ENCODE data around the gene HOXC11. TPM values are rescaled to one million over a fixed set of nuclear protein-coding genes. Genes with fewer than 3 reads are reported as not detected.
A peak's percentile ranks its signal among the peaks of the same experiment; 100 is the strongest.

HOXC11 gene
- total RNA-seq, 4 donors from 2014 or later = not detected

DNA sequence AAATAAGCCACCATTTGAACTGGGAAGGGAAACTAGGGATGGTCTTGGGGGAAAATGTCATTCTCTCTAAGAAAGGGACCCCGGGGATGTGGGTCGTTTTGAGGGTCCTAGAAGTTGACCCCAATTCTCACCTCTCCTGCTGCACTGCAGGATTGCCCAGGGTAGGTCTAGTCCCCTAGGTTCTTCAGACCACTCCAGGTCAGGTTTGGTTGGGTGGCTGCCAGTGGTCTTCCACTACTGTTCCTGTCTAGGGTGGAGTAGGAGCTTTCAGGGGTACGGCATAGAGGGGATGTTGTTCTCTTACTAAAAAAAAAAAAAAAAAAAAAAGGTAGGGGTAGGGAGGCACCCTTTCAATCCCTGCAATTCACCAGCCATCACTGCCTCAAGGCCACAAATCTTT is 43.1 kb downstream of the HOXC11 start:
- no peak for DNase-seq
- no peaks in the 10 kb centered on the region for H3K36me3 ChIP-seq
- H3K4me3 ChIP-seq = no peak overlapping the region
- no peaks in the 10 kb centered on the region for H3K9me3 ChIP-seq
- H3K27ac ChIP-seq = peak overlapping the region in 1 of 4 donors; percentile 63
- H3K27me3 ChIP-seq = peaks cover 100% of the 10 kb centered on the region
- no peak for TF ChIP-seq POLR2AphosphoS5 (IDR thresholded peaks at IDR 0.05)
- no peak for TF ChIP-seq POLR2A (IDR thresholded peaks at IDR 0.05)
- TF ChIP-seq EP300 (IDR thresholded peaks at IDR 0.05; ENCODE audit: low read depth) = no peak
- TF ChIP-seq, protein P1, sequence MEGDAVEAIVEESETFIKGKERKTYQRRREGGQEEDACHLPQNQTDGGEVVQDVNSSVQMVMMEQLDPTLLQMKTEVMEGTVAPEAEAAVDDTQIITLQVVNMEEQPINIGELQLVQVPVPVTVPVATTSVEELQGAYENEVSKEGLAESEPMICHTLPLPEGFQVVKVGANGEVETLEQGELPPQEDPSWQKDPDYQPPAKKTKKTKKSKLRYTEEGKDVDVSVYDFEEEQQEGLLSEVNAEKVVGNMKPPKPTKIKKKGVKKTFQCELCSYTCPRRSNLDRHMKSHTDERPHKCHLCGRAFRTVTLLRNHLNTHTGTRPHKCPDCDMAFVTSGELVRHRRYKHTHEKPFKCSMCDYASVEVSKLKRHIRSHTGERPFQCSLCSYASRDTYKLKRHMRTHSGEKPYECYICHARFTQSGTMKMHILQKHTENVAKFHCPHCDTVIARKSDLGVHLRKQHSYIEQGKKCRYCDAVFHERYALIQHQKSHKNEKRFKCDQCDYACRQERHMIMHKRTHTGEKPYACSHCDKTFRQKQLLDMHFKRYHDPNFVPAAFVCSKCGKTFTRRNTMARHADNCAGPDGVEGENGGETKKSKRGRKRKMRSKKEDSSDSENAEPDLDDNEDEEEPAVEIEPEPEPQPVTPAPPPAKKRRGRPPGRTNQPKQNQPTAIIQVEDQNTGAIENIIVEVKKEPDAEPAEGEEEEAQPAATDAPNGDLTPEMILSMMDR (IDR thresholded peaks at IDR 0.05) = no peak
- in situ Hi-C loops (cut with MboI; ENCODE audit: low pct_ligation_motif_present in 1 of 4, low pct_unique_long_range_greater_than_20kb in 1 of 4, low sequenced_read_pairs in 3 of 4) = no loop called here
- peaks cover 12 to 40% (median 22%) of the 10 kb centered on the region in 4 donors for H3K4me1 ChIP-seq
- WGBS, 2 donors (ENCODE audit: low coverage in 1 of 2) = 19 to 20% methylated on average over 2 to 3 of the region's 3 CpGs
- intact Hi-C loops (cut with DNase I; ENCODE audit: low total_unique reads) = no loop called here

GRCh38 chr12:54016478-54016964 is 43.6 kb downstream of the HOXC11 start:
- in situ Hi-C loops (cut with MboI; ENCODE audit: low pct_ligation_motif_present in 1 of 4, low pct_unique_long_range_greater_than_20kb in 1 of 4, low sequenced_read_pairs in 3 of 4) (no loop called here), intact Hi-C loops (cut with DNase I; ENCODE audit: low total_unique reads) (no loop called here)
- H3K9me3 ChIP-seq = no peaks in the 10 kb centered on the region
- 4% methylated on average over 4 to 25 of the region's 25 CpGs for WGBS, 2 donors (ENCODE audit: low coverage in 1 of 2)
- H3K4me1 ChIP-seq = peaks cover 12 to 36% (median 19%) of the 10 kb centered on the region in 4 donors
- DNase-seq = no peak
- H3K36me3 ChIP-seq = no peaks in the 10 kb centered on the region
- TF ChIP-seq, protein P1 (IDR thresholded peaks at IDR 0.05) = no peak
- TF ChIP-seq POLR2AphosphoS5 (IDR thresholded peaks at IDR 0.05) (no peak), POLR2A (IDR thresholded peaks at IDR 0.05) (no peak), EP300 (IDR thresholded peaks at IDR 0.05; ENCODE audit: low read depth) (no peak)
- H3K27me3 ChIP-seq = peaks cover 100% of the 10 kb centered on the region
- peak overlapping the region in 1 of 4 donors; percentile 63 for H3K27ac ChIP-seq
- H3K4me3 ChIP-seq = peak overlapping the region in 1 of 4 donors; percentile 38

DNA sequence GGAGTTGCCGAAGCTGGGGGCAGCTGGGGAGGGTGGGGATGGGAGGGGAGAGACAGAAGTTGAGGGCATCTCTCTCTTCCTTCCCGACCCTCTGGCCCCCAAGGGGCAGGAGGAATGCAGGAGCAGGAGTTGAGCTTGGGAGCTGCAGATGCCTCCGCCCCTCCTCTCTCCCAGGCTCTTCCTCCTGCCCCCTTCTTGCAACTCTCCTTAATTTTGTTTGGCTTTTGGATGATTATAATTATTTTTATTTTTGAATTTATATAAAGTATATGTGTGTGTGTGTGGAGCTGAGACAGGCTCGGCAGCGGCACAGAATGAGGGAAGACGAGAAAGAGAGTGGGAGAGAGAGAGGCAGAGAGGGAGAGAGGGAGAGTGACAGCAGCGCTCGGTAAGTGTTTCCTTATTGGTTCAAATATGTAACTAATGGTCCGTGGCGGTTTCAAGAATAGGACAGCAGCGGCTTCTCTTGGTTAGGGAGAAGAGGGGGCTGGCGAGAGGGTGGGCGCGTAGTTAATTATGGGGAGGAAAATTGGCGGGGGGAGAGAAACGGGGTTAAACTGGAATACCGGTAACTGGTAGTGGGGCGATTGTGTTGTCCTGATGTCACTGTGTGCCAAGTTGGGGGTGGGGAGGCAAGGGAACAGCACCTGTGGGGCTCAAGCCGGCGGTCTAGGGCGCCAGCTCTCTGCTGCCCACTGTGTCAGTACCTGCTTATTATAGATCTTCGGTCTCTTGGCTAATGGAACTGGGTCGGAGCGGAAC is 44.3 kb downstream of the HOXC11 start:
- Histone ChIP-seq H3K27me3 (peaks cover 100% of the 10 kb centered on the region), H3K4me3 (peak overlapping the region; percentile 5 to 38 (median 20)), H3K4me1 (peaks cover 12 to 34% (median 19%) of the 10 kb centered on the region in 4 donors), H3K27ac (peak overlapping the region in 1 of 4 donors; percentile 63), H3K9me3 (no peaks in the 10 kb centered on the region), H3K36me3 (no peaks in the 10 kb centered on the region)
- in situ Hi-C loops (cut with MboI; ENCODE audit: low pct_ligation_motif_present in 1 of 4, low pct_unique_long_range_greater_than_20kb in 1 of 4, low sequenced_read_pairs in 3 of 4) = no loop called here
- intact Hi-C loops (cut with DNase I; ENCODE audit: low total_unique reads) = no loop called here
- DNase-seq = no peak
- WGBS, 2 donors (ENCODE audit: low coverage in 1 of 2) = 2 to 5% methylated on average over 15 to 24 of the region's 24 CpGs
- TF ChIP-seq POLR2AphosphoS5 (IDR thresholded peaks at IDR 0.05) = no peak
- TF ChIP-seq EP300 (IDR thresholded peaks at IDR 0.05; ENCODE audit: low read depth) = no peak
- TF ChIP-seq POLR2A (IDR thresholded peaks at IDR 0.05) = no peak
- TF ChIP-seq, protein P1 (IDR thresholded peaks at IDR 0.05) = no peak

- Histone ChIP-seq H3K4me3 (peak overlapping the region; percentile 5 to 38 (median 20)), H3K27ac (peak overlapping the region in 2 of 4 donors; percentile 27 to 63), H3K4me1 (peaks cover 12 to 34% (median 19%) of the 10 kb centered on the region in 4 donors), H3K9me3 (no peaks in the 10 kb centered on the region), H3K36me3 (no peaks in the 10 kb centered on the region), H3K27me3 (peaks cover 100% of the 10 kb centered on the region)
- peak; percentile 63 for DNase-seq
- intact Hi-C loops (cut with DNase I; ENCODE audit: low total_unique reads) (no loop called here), in situ Hi-C loops (cut with MboI; ENCODE audit: low pct_ligation_motif_present in 1 of 4, low pct_unique_long_range_greater_than_20kb in 1 of 4, low sequenced_read_pairs in 3 of 4) (no loop called here)
- WGBS, 2 donors (ENCODE audit: low coverage in 1 of 2) = 7% methylated on average over 34 of the region's 34 CpGs; no CpG with 5 or more reads in 1 of the 2 donors
- TF ChIP-seq, protein P1 (IDR thresholded peaks at IDR 0.05) = no peak
- TF ChIP-seq POLR2AphosphoS5 (IDR thresholded peaks at IDR 0.05) (peak in 1 of 3 donors; percentile 13), POLR2A (IDR thresholded peaks at IDR 0.05) (no peak), EP300 (IDR thresholded peaks at IDR 0.05; ENCODE audit: low read depth) (no peak)
These were observed 45.0 kb downstream of the HOXC11 start for GRCh38 chr12:54017878-54018467.

Measured in transverse colon (tissue), 4 donors.